Calu3 (cell line): ENCODE measurements around the gene RIPK4. TPM values are rescaled to one million over a fixed set of nuclear protein-coding genes. Genes with fewer than 3 reads are reported as not detected.

Source experiments
- BruUV-seq: library from RNA; stranded (reverse); fragments of 400-500 nt; replicated peaks from 2 replicates; lab custom pipeline; 2021; lab: Mats Ljungman, UMichigan
- CTCF ChIA-PET: fragments of 300-600 bp; sonication (Branson Sonifier 250); formaldehyde crosslinking; loops from one replicate; lab custom pipeline; 2022; ENCODE audit warnings: antibody characterized with exemption; lab: Charles Lee
- DNase-seq: peaks from one replicate; pipeline ENCODE4 v3.0.0; 2022
- H3K27ac Mint-ChIP-seq: one replicate; pipeline ENCODE4 v1.8.0; 2022; ENCODE audit warnings: mixed read lengths; ENCODE audit not compliant: unreplicated experiment
- H3K27me3 Mint-ChIP-seq: one replicate; pipeline ENCODE4 v1.8.0; 2022; ENCODE audit warnings: mixed read lengths; ENCODE audit not compliant: unreplicated experiment
- H3K36me3 Mint-ChIP-seq: one replicate; pipeline ENCODE4 v1.8.0; 2022; ENCODE audit warnings: mild to moderate bottlenecking, moderate library complexity, mixed read lengths; ENCODE audit not compliant: insufficient read depth, unreplicated experiment
- H3K4me1 Mint-ChIP-seq: one replicate; pipeline ENCODE4 v1.8.0; 2022; ENCODE audit warnings: mild to moderate bottlenecking, low read depth, mixed read lengths; ENCODE audit not compliant: unreplicated experiment
- H3K4me3 Mint-ChIP-seq: one replicate; pipeline ENCODE4 v1.8.0; 2022; ENCODE audit warnings: mild to moderate bottlenecking, low read depth, moderate library complexity, mixed read lengths; ENCODE audit not compliant: unreplicated experiment
- H3K9me3 Mint-ChIP-seq: one replicate; pipeline ENCODE4 v1.8.0; 2022; ENCODE audit warnings: low read depth, mixed read lengths; ENCODE audit not compliant: unreplicated experiment
- CTCF ChIP-seq: fragments of 200-600 bp; IDR thresholded peaks from one replicate; pipeline ENCODE4 v1.8.0; 2022; ENCODE audit warnings: antibody characterized with exemption; ENCODE audit not compliant: unreplicated experiment
- intact Hi-C: fragments of 100-400 bp; cut with micrococcal nuclease; formaldehyde crosslinking; loops from one replicate; pipeline ENCODE4 v1.10.0; 2022; ENCODE audit not compliant: unreplicated experiment
- total RNA-seq: library from RNA; stranded (reverse); gene quantifications from 2 replicates; pipeline ENCODE4 v1.2.3, GENCODE V29; 2022

The RIPK4 gene
- total RNA-seq, 1 experiment from 2014 or later = 30.3 TPM

- Mint-ChIP-seq H3K36me3 (no peaks in the 10 kb centered on the region), H3K9me3 (no peaks in the 10 kb centered on the region), H3K27me3 (no peaks in the 10 kb centered on the region), H3K4me3 (no peak overlapping the region), H3K27ac (no peak overlapping the region), H3K4me1 (peaks cover 13% of the 10 kb centered on the region)
- CTCF ChIA-PET = interaction anchor here (1.9 kb wide), 1 partner anchor 11 kb away, joined by 5 read pairs; no protein-coding TSS in a partner anchor
- no peak for TF ChIP-seq CTCF
- intact Hi-C loops = no loop called here
- DNase-seq = no peak
- BruUV-seq = no TSS peak
Measured at GRCh38 chr21:41774467-41775148, 7.8 kb upstream of the RIPK4 start.

DNA sequence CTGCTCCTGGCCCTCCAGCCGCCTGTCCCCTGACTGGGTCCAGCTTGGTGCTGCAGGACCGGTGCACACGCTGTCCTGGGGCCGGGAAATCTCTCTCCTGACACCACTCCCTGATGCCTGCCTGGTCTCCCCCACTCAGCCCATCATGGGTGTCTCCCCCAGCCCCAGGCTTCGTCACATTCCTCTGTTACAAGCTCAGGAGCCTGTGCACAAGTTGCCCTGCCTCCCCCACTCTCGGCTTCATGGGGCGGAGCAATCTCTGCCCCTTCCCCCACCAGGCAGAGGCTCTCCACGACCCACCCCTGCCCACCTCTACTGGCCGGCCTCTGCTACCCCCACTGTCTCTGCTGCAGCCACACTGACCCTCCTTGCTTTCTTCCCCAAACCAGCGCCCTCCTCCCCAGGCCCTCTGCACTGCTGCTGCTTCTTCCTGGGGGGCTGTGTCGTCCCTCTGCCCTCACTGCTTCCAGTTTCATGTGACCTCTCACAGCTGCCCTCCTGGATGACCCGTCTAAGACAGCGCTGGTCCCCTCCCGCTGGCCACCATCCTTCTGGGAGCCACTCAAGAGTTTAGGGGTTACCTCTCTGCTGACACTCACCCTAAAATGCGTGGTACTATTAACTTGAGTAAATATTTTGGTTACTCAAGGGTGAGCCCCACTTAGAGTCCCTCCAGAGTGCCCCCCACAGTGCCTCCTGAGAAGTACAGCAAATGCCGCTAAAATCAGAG lies 5.7 kb upstream of the RIPK4 start:
- peaks cover 28% of the 10 kb centered on the region for H3K4me1 Mint-ChIP-seq
- DNase-seq = no peak
- intact Hi-C loops = no loop called here

DNA sequence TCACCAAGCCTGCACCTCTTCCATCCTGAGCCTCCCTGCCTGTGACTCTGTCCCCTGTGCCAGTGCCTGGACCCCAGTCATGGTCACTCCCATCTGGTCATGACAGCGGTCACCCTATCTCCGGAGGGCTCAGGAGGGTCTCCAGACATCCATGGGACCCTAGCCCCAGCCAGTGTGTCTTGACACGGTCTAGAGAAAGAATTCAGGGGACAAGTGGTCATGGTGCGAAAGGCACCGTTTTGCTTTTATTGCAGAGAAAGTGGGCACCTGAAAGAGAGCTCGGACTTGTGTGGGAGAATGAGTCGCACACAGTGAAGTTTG lies 4.7 kb upstream of the RIPK4 start:
- Mint-ChIP-seq H3K27ac (no peak overlapping the region), H3K36me3 (peaks cover 27% of the 10 kb centered on the region), H3K4me1 (peaks cover 34% of the 10 kb centered on the region), H3K27me3 (no peaks in the 10 kb centered on the region), H3K4me3 (no peak overlapping the region), H3K9me3 (no peaks in the 10 kb centered on the region)
- TF ChIP-seq CTCF = no peak
- no TSS peak for BruUV-seq
- CTCF ChIA-PET = no interaction called here
- intact Hi-C loops = no loop called here
- DNase-seq = no peak

More for the DNA sequence above, 5.7 kb upstream of the RIPK4 start:
- Mint-ChIP-seq H3K36me3 (peaks cover 18% of the 10 kb centered on the region), H3K27ac (no peak overlapping the region), H3K9me3 (no peaks in the 10 kb centered on the region), H3K4me3 (no peak overlapping the region), H3K27me3 (no peaks in the 10 kb centered on the region)
- no TSS peak for BruUV-seq
- CTCF ChIA-PET = no interaction called here
- TF ChIP-seq CTCF = no peak

GRCh38 chr21:41770901-41771624 lies 4.2 kb upstream of the RIPK4 start:
- no TSS peak for BruUV-seq
- H3K9me3 Mint-ChIP-seq = no peaks in the 10 kb centered on the region
- H3K4me3 Mint-ChIP-seq = no peak overlapping the region
- H3K27me3 Mint-ChIP-seq = no peaks in the 10 kb centered on the region
- H3K27ac Mint-ChIP-seq = no peak overlapping the region
- CTCF ChIA-PET = no interaction called here
- TF ChIP-seq CTCF = no peak
- intact Hi-C loops = no loop called here
- no peak for DNase-seq
- peaks cover 29% of the 10 kb centered on the region for H3K36me3 Mint-ChIP-seq
- H3K4me1 Mint-ChIP-seq = peaks cover 34% of the 10 kb centered on the region
